SK-N-MC (cell line): ENCODE data around the gene EVX2.

Source experiments
- EZH2 ChIP-seq: fragments of 200-600 bp; sonication (generic); IDR thresholded peaks from one replicate; pipeline ENCODE4 v1.6.1; 2017; ENCODE audit warnings: antibody characterized with exemption
- FOXP2 ChIP-seq: optimal IDR thresholded peaks from 2 replicates; pipeline ENCODE3; 2011; ENCODE audit warnings: mild to moderate bottlenecking, moderate library complexity; ENCODE audit not compliant: insufficient read depth; ENCODE audit errors: extremely low read length, control extremely low read depth
- POLR2AphosphoS5 ChIP-seq: IDR thresholded peaks from 2 replicates; pipeline ENCODE4 v1.6.1; 2012; ENCODE audit warnings: mild to moderate bottlenecking, low read depth, low read length, borderline replicate concordance

DNA sequence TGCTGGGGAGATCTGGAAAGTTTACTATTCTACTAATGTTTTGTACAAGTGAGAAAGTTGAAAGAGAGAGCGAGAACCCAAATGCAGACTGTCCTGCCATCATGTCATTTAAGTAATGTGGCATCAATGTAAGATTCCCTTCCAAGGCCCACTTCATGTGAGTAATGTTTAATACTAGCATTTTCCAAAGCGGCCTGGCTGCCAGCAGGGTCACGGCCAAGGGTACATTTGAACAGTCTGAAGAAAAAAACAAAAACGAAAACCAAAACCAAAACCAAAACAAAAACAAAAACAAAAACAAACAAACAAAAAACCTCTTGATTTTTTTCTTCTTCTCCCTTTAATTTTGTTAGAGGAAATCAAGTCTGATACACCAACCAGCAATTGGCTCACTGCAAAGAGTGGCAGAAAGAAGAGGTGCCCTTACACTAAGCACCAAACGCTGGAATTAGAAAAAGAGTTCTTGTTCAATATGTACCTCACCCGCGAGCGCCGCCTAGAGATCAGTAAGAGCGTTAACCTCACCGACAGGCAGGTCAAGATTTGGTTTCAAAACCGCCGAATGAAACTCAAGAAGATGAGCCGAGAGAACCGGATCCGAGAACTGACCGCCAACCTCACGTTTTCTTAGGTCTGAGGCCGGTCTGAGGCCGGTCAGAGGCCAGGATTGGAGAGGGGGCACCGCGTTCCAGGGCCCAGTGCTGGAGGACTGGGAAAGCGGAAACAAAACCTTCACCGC, 35.0 kb upstream of the EVX2 start:
- TF ChIP-seq POLR2AphosphoS5 = no peak
- TF ChIP-seq EZH2 = no peak
- no peak for TF ChIP-seq FOXP2
